ENCODE measurements around the gene SUPT5H.
"Not testable (repeated sequence)": the region's sequence is repeated elsewhere in the genome, so short reads cannot be mapped to it uniquely, and the experiment has no call there.

Gene SUPT5H

DNA sequence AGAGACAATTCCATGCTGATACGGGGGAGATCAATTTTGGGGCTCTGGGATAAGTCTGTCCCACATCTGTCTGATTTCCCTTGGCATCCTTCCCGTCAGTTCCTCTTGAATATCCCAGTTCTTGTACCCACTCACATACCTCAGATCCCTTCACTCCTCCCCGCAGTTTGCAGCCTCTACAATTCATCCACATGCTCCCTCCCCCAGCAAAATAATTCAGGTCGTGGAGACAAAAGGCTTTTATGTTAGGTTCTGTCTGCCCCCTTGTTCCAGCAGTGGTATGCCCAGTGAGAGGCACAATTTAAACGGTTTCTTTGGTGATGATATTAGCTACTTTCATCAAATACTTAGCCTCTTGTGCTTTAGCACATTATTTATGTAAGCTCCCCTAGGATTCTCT, 19.2 kb upstream of the SUPT5H start:
- no peak for DNase-seq

DNA sequence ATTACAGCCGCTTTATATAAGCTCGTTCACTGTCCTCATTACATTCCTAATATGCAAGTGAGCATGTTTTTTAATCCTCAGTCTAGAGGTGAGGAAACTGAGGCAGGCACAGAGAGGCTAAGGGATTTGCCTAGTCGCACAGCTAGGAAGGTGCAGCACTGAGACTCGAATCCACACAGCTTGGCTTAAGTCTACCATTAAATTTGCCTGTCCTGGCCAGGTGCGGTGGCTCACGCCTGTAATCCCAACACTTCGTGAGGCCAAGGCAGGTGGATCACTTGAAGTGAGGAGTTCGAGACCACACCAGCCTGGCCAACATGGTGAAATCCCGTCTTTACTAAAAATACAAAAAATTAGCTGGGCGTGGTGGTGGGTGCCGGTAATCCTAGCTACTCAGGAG, 17.7 kb upstream of the SUPT5H start:
- DNase-seq, result no peak

DNA sequence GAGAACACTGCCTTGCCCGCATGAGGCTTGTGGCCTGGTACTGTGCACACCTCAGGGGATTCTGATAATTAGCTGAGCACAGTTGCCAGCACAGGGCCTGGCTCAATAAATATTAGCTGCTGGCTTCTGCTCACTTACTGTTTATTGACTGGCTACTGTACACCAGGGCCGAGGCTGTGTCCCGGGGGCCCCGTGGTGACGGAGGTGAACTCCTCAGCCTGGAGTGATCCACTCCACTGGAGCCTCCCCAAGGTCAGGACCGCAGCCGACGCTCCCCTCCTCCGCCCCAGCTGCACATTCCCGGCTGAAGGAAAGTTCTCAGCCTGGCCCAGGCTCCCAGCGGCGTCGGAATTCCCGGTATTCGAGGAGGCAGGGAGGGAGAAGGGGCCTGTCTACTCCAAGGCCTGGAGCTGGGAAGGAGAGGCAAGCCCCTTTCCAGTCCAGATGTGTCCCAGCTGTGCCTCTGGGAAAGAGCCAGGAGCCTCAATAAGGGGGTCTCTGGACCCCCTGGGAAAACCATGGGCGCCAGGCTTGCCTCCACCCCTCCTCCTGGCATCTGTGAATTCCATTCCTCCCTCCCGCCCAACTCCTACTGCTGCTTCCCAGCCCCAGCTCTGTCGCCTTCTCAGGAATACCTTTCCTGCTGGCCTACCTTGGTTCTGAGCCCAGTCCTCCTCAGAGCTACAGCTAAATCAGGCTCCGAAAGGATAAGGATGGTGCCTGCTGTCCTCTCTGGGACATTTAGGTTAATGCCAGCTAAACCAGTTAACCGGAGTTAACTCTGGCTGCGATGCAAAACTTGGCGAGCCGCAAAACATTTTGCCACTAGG, 16.9 kb upstream of the SUPT5H start:
- DNase-seq, result peak in 1 of 2 experiments; percentile 30

DNA sequence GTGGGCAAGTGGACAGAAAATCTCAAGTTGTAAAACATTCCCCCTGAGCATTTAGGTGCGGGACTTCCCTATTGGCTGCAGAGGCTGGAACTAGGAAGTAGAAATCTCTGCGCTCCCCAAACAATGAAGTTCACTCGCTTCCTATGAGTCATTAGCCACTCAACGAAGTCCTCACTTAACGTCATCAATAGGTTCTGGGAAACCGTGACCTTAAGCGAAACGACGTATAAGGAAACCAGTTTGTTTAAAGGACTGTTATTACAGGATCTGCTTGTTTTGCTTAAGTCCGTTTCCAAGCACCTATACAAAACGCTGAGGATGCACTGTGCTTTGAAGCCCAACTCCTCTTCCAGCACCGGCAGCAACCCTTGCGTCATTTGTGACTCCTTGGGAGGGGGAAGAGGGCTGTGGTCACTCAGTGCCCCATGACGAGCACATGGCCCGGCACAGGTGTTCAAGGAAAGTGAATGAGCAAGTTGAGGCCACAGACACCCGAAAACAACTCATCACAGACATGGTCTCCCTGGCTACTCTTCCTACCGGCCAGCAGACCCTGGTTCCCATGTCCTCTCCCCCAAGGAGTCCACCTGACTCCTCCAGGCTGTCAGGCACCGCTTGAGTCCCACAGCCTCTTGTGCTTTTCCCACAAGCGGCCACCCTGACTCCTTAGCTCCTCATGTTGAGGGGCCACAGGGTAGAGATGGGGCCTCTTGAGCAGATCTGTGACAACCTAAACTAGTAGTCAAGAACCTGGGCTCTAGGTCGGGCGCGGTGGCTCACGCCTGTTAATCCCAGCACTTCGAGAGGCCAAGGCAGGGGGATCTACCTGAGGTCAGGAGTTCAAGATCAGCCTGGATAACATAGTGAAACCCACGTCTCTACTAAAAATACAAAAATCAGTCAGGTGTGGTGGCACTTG, 14.4 kb upstream of the SUPT5H start:
- DNase-seq, result no peak

DNA sequence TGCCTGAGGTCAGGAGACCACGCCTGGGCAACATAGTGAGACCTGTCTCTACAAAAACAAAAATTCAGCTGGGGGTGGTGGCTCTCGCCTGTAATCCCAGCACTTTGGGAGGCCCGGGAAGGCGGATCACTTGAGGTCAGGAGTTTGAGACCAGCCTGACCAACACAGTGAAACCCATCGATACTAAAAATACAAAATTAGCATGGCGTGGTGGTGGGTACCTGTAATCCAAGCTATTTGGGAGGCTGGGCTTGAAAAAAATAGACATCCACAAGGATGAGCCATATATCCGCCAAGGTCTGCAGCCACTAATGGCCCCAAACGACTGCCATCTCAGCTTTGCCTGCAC, 12.7 kb upstream of the SUPT5H start:
- no peak for DNase-seq

DNA sequence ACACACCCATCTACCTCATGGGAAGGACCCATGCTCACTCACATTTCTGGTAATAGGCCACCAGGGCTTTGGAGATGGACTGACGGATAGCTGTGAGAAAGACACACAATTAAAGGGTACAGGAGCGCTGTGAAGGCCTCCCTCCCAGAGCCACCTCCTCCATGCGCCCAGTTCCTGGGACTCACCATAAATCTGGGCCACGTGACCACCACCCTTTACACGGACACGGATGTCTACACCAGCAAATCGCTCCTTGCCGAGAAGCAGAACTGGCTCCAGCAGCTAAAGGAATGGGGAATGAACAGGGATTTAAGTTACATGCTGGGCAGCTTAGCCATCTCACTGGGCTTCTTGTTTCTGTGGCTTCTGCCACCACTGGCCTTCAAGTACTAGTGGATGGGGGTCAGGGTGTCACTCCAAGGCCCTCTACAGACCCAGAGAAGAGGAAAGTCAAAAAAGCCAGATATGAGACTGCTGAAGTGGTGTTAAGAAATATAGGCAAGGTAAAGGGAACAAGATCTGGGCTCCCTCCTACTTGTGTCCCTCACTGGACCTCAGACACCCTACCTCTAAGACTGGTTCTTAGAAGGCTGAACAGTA, 11.8 kb upstream of the SUPT5H start:
- no peak for DNase-seq

DNA sequence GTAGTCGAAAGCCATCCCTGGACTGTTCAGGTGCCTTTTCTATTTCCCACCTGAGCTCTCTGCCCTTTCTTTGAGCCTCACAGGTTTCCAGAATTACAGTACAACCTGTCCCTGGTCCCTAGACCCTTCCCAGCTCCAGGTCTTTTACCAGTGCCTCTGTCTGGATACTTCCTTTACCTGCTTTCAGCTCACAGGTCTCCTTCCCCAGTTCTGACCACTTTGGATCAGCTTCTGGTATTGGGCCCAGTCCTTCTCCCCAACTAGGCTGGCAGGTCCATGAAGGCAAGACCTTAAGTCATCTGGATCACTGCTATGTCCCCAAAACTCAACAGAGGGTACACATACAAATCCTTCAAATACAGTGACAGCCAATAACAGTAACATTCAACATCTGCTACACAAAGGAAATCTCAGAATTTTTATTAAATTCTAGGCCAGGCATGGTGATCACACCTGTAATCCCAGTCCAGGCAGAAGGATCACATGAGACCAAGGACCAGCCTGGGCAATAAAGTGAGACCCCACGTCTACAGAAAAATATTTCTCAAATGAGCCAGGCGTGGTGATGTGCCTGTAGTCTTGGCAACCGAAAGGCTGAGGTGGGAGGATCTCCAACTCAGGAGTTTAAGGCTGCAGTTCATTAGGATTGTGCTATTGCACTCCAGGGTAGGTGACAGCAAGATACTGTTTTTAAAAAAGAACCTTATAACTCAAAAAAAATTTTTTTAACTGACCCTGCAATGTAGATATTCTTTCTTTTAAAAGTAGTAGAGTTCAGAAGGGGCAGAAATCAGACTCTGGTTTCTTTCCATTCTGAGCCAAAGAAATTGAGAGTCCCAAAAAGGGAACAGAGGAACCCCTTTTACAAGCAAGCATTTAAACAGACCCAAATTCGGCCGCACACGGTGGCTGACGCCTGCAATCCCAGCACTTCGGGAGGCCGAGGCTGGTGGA, 11.0 kb upstream of the SUPT5H start:
- DNase-seq, result no peak

DNA sequence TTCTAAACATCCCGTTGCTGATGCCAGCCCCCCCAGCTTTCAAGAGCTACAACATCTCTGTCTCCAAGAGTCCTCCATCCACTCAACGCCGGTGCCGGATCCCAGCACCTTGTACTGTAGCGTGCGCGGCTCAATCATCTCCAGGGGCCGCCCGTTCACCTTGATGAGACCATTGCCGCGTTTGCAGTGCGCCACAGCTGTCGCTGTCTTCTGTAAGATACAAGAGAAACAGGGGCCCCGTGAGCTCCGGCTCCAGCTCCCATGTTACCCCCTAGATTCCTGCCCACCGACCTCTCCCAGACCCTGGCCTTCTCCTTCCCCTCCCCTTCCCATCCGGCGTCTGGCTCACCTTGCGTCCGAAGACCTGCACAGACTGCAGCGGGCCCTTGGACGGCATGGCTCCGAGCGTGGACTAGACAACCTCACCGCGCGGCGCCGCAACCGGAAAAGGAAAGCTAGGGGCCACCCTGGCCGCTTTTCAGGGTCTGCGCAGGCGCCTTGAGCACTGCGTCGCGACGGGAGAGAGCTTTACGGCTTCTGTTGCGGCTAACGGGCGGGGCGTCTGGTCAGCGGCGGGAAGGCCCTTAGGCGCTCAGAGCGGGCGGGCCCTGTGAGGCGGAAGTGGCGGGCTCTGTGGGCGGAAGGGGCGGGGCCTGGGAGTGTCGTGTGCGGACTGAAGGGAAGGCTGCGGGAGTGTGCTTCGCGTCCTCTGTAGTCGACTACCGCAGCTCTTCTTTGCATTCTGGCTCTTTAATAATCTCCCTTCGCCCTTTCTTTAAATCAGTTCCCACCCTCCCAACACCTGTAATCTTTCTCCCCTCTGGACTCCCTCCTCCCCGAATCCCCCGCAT, 9.7 kb upstream of the SUPT5H start, which contains the start of gene RPS16:
RPS16 (minus strand) TSS at position 451 of the 851 bp plus-strand sequence; CDS start at position 397, 54 bp downstream.
- peak; percentile 96 to 100 for DNase-seq

DNA sequence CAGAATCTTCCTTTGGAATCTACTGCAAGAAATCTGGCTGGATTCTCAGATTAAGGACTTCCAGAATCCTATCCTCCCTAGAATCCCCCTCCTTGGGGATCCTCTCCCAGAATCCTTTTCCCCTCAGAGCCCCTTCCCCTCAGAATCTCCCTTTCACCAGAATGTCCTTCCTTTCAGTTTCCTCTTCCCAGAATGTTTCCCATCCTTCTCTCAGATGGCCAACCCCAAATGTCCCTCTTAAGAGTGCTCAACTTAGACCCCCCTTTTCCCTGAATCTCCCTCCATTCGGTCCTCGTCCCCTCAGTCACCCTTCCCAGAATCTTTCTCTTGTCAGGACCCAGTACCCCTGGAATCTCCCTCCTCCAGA, 9.0 kb upstream of the SUPT5H start:
- DNase-seq, result no peak

DNA sequence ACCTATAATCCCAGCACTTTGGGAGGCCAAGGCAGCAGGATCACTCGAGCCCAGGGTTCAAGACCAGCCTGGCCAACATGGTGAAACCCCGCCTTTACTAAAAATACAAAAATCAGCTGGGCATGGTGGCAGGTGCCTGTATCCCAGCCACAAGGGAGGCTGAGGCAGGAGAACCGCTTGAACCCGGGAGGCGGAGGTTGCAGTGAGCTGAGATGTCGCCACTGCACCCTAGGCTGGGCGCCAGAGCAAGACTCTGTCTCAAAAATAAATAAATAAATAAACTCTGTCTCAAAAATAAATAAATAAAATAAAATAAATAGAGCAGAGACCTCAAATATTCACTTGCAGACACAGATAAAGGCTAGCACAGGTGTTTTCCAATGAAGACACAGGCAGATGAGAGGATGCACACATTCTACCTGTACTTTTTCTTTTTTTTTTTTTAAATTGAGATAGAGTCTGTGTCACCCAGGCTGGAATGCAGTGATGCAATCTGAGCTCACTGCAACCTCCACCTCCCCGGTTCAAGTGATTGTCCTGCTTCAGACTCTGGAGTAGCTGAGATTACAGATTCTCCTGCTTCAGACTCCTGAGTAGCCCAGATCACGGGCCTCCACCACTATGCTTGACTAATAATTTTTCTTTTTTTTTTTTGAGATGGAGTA, 7.0 kb upstream of the SUPT5H start:
- no peak for DNase-seq

DNA sequence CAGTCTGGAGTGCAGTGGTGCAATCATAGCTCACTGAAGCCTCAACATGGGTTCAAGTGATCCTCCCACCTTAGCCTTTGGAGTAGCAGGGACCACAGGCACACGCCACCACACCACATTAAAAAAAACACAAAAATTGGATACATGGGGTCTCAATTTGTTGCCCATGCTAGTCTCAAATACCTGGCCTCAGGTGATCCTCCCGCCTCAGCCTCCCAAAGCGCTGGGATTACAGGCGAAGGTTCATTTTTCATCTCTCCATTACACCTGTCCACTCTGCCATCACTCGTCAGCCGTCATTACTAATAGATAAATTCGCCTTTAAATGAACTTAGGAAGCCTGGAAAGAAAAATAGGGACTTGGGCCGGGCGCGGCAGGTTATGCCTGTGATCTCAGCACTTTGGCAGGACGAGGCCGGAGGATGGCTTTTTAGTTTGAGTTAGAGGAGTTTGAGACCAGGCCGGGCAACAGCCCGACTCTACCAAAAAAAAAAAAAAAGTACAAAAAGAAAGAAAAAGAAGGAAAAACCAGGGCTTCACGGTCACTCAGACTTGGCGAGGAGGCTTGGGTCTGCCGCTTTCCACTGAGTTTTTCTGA, 685 bp upstream of the SUPT5H start:
- no peak for DNase-seq

DNA sequence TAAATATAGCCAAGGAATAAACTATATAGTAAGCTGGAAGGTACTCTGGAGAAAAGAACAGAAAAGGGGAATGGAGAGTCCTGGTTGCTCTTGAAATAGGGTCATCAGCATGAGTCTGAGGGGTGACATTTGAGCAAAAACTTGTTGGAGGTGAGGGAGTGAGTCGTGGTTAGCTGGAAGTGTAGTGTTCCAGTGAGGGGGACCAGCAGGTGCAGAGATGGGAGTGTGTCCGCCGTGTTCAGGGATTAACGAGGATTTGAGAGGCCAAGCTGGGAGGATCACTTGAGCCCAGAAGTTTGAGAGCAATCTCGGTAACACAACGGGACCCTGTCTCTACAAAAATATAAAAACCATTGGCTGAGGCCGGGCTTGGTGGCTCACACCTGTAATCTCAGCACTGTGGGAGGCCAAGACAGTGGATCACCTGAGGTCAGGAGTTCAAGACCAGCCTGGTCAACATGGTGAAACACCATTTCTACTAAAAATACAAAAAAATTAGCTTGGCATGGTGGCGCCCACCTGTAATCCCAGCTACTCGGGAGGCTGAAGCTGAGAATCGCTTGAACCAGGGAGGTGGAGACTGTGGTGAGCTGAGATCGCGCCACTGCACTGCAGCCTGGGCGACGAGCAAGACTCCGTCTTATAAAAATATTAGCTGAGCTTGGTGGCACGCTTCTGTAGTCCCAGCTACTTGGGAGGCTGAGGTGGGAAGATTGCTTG, 1.1 kb downstream of the SUPT5H start:
- no peak for DNase-seq

DNA sequence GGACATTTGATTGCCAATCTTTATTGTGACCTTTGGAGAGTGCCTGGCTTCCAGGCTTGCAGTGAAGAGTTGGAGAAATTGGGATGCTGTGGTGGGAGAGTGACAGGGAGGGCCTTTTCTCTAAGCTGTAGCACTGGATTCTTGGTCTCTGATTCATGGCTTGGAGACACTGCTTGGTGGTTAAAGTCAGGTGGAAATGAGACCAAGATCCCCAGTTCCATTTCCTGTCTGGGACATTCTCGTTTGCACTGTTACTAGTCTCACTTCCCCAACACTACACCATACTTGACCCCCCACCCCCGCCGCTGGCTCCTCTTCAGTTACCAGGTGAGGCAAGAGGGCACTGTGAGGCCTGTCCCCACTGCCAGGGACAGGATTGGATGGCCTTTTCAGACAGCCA, 2.9 kb downstream of the SUPT5H start:
- DNase-seq, result no peak

DNA sequence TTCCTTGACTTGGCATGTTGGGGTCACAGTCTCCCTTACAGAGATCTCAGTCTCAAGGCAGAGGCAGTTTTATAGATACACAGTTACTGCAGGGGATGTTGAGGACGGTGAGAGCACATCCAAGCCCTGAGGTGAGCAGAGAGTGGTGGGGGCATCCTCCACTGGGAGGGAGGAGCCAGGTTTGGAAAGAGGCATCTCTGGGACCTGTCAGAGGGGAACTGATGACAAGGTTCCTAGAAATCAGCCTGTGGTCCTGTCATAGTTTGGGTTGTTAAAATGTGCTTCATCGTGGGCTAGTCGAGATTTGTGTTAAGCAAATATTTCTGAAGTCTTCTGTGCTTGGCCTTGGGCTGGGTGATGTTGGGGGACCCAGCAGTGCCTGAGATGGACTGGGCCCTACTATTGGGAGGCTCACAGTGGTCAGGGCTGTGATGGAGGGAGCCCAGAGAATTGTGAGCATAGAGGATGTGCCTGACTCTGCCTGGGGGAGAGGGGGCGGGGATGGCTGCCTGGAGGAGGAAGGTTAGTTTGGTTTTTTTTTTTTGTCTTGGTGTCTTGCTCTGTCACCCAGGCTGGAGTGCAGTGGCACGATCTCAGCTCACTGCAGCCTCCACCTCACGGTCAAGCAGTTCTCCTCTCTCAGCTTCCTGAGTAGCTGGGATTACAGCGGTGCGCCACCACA, 3.9 kb downstream of the SUPT5H start:
- DNase-seq, result no peak

DNA sequence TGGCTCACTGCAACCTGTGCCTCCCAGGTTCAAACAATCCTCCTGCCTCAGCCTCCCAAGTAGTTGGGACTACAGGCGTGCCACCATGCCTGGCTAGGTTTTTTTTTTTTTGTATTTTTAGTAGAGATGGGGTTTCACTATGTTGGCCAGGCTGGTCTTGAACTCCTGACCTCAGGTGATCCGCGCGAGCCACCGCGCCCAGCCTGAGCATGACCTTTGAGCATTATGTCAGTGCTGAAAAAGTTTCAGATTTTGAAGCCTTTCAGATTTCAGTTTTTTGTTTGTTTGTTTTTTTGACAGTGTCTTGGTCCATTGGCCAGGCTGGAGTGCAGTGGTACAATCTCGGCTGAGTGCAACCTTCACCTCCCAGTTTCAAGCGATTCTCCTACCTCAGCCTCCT, 5.9 kb downstream of the SUPT5H start:
- not testable (repeated sequence) for DNase-seq

DNA sequence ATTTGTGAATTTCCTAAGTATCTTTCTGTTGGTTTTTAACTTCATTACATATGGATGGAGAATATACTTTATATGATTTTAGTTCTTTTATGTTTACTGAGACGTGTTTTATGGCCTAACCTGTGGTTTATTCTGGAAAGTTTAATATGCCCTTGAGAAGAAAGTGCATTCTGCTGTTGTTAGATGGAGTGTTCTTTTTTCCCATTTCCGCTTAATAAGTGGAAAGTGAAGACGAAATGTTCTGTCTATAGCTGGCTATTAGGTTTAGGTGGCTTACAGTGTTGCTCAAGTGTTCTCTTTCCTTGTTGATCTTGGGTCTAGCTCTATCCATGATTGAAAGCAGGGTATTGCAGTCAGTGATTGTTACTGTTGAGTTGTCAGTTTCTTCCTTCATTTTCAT, 18.0 kb downstream of the SUPT5H start:
- DNase-seq, result no peak

DNA sequence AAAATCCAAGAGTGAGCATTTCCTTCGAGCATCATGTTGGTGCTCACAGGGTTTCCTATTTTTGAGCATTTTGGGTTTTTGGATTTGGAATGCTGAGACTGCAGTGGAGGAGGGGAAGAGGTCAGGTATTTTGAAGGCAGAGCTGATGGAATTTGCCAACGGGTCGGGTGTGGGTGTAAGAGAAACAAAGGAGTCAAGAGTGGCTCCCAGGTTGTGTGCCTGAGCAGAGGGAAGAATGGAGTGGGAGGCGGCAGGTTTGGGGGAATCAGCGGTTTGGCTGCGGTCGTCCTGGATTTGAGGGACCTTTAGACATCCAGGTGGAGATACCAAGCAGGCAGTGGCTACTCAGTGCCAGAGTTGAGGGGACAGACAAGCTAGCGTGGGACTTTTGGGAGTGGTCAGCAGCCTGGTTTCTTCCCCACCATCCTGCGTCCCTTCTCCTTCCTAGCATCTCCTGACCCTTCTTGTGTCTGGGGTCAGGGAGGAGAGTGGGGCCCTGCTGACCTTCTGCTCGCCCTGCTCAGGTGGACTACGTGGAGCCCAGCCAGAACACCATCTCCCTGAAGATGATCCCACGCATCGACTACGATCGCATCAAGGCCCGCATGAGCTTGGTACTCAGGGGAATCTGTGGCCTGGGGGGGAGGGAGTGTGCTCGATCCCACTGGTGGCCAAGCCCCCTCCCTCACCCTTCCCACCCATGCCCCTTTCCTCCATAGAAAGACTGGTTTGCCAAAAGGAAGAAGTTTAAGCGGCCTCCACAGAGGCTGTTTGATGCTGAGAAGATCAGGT, 20.8 kb downstream of the SUPT5H start:
- no peak for DNase-seq

DNA sequence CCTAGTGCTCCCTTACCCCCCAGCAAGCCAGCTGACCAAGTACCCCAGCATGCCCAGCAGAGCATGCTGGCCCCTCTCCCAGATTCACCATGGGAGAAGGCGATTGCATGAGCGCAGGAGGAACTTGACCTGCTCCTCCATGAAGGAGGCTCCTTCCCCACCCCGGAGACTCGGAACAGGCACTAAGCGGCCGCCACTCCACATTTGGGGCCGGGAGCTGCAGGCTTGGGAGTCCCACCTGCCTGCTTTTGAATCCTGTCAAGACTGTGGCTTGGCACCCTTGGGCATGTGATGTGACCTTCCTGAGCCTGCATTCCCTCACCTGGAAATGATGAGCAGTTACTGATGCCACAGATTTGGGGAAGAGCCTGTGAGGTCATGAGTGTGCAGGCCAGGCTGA, 22.6 kb downstream of the SUPT5H start:
- no peak for DNase-seq

Measured in NCI-H526 (cell line).